HTR-8/SVneo (cell line): ENCODE results near the gene LRRC28.

Experiments
- DNase-seq: peaks from one replicate; pipeline ENCODE4 v3.0.0; 2011; ENCODE audit warnings: low spot score, mixed read lengths; ENCODE audit not compliant: insufficient read length
- FAIRE-seq: peaks from 2 replicates; lab custom pipeline; 2011; peaks lifted over from hg19 to GRCh38; lab: Jason Lieb, UNC

The LRRC28 gene

GRCh38 chr15:99411234-99411633, 160.0 kb downstream of the LRRC28 start:
- DNase-seq (no peak), FAIRE-seq (no peak)

GRCh38 chr15:99412082-99412481, 160.8 kb downstream of the LRRC28 start:
- DNase-seq = no peak
- FAIRE-seq = no peak

- DNase-seq (no peak), FAIRE-seq (no peak)
Observed at GRCh38 chr15:99412626-99413025, 161.3 kb downstream of the LRRC28 start.

GRCh38 chr15:99413955-99414754, 162.9 kb downstream of the LRRC28 start:
- FAIRE-seq = no peak
- no peak for DNase-seq

GRCh38 chr15:99414755-99415731, 163.8 kb downstream of the LRRC28 start:
- DNase-seq (no peak), FAIRE-seq (peak; percentile 44)

- DNase-seq (no peak), FAIRE-seq (no peak)
Observed at GRCh38 chr15:99416191-99417188, 165.2 kb downstream of the LRRC28 start.

- FAIRE-seq = no peak
- DNase-seq = no peak
Observed at GRCh38 chr15:99421172-99421656, 169.9 kb downstream of the LRRC28 start.

GRCh38 chr15:99421758-99422157, 170.5 kb downstream of the LRRC28 start:
- no peak for FAIRE-seq
- DNase-seq = no peak

- FAIRE-seq = no peak
- no peak for DNase-seq
Observed at GRCh38 chr15:99423186-99424130, 172.2 kb downstream of the LRRC28 start.

GRCh38 chr15:99424131-99424571, 172.9 kb downstream of the LRRC28 start:
- no peak for DNase-seq
- no peak for FAIRE-seq

- FAIRE-seq (peak; percentile 59), DNase-seq (peak; percentile 71)
Observed at GRCh38 chr15:99424978-99425656, 173.8 kb downstream of the LRRC28 start.

GRCh38 chr15:99425657-99426301, 174.5 kb downstream of the LRRC28 start:
- FAIRE-seq = no peak

GRCh38 chr15:99426431-99427105, 175.3 kb downstream of the LRRC28 start:
- FAIRE-seq (no peak), DNase-seq (no peak)

More at GRCh38 chr15:99425657-99426301, 174.5 kb downstream of the LRRC28 start:
- DNase-seq = no peak

GRCh38 chr15:99427210-99427609, 175.9 kb downstream of the LRRC28 start:
- FAIRE-seq = no peak

GRCh38 chr15:99427668-99428361, 176.5 kb downstream of the LRRC28 start:
- no peak for DNase-seq
- no peak for FAIRE-seq

More at GRCh38 chr15:99427210-99427609, 175.9 kb downstream of the LRRC28 start:
- DNase-seq = no peak

- FAIRE-seq (no peak), DNase-seq (no peak)
Observed at GRCh38 chr15:99429681-99430081, 178.4 kb downstream of the LRRC28 start.
